MM.1S (cell line): Measurements from ENCODE around the gene PRSS21.

ENCODE experiments used
- EZH2 ChIP-seq: fragments of 300-600 bp; sonication (generic); optimal IDR thresholded peaks from 2 replicates; pipeline ENCODE3; 2017; ENCODE audit warnings: low read depth, mild to moderate bottlenecking, antibody characterized with exemption, low read length, mixed read lengths
- EZH2phosphoT487 ChIP-seq: fragments of 300-600 bp; sonication (generic); IDR thresholded peaks from 2 replicates; pipeline ENCODE4 v1.6.1; 2018; ENCODE audit warnings: antibody characterized with exemption, low read length
- TF ChIP-seq, protein P1 (sequence below): fragments of 300-600 bp; sonication (generic); IDR thresholded peaks from 2 replicates; pipeline ENCODE4 v1.5.1; 2016; ENCODE audit warnings: antibody characterized with exemption, low read length, mixed read lengths

DNA sequence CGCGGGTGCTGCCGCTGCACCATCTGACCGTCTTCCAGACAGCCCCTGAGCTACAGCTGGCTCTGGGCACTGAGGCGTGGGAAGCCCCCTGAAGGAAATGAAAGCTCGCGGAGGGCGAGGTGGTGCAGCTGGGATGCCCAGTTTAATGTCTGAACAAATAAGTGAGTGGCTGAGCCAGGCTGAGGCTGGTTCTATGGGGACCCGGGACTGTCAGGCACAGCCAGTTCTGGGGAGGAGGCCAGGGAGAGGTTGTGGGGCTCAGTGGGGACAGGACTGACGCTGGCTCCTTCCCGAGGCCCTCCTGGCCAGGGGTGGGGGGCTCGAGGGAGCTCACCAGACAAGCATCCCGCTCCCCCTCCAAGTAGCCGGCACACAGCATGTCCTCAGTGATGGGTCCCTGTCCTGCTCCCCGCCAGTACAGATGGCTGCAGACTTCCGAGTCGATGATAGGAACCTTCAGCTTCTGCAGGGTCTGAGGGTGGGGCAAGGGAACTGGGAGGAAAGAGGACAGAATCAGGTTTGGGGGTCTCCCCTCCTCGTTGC is 36.6 kb downstream of the PRSS21 start:
- TF ChIP-seq, protein P1, sequence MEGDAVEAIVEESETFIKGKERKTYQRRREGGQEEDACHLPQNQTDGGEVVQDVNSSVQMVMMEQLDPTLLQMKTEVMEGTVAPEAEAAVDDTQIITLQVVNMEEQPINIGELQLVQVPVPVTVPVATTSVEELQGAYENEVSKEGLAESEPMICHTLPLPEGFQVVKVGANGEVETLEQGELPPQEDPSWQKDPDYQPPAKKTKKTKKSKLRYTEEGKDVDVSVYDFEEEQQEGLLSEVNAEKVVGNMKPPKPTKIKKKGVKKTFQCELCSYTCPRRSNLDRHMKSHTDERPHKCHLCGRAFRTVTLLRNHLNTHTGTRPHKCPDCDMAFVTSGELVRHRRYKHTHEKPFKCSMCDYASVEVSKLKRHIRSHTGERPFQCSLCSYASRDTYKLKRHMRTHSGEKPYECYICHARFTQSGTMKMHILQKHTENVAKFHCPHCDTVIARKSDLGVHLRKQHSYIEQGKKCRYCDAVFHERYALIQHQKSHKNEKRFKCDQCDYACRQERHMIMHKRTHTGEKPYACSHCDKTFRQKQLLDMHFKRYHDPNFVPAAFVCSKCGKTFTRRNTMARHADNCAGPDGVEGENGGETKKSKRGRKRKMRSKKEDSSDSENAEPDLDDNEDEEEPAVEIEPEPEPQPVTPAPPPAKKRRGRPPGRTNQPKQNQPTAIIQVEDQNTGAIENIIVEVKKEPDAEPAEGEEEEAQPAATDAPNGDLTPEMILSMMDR = no peak
- TF ChIP-seq EZH2 (no peak), EZH2phosphoT487 (no peak)
